ENCODE measurements around the gene ME3. TPM values are rescaled to one million over a fixed set of nuclear protein-coding genes. Genes with fewer than 3 reads are reported as not detected.
"Not testable (repeated sequence)": the region's sequence is repeated elsewhere in the genome, so short reads cannot be mapped to it uniquely, and the experiment has no call there.

ME3 gene
- total RNA-seq, 1 donor from 2014 or later = 110 TPM

GRCh38 chr11:86625544-86625943 is 46.9 kb downstream of the ME3 start:
- no peak for FAIRE-seq

GRCh38 chr11:86624366-86624765 is 48.0 kb downstream of the ME3 start:
- no peak for FAIRE-seq
- no peak for DNase-seq (ENCODE audit: low spot score in 2 of 2)

More at GRCh38 chr11:86625544-86625943, 46.9 kb downstream of the ME3 start:
- no peak for DNase-seq (ENCODE audit: low spot score in 2 of 2)

DNA sequence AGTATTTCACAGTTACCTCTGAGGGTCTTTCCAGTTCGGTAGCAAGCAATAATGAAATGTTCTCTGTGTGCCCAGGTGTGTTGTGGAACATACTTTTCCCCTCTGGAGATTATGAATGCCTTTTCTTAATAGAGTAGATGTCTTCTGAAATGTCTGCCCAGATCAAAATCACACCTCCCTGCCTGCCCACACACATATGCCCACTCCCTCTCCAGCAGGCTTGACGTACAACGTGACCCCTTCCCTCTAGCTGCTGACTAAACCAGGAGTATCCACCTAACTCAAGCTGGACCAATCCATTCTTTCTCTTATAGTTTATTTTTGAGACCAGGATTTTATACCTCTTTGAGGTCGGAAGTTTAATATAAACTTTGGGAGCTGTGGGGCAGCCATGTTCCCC is 48.7 kb downstream of the ME3 start:
- no peak for FAIRE-seq

GRCh38 chr11:86623041-86623621 is 49.3 kb downstream of the ME3 start:
- DNase-seq (ENCODE audit: low spot score in 2 of 2) (no peak), FAIRE-seq (no peak)

More for the DNA sequence above, 48.7 kb downstream of the ME3 start:
- no peak for DNase-seq (ENCODE audit: low spot score in 2 of 2)

DNA sequence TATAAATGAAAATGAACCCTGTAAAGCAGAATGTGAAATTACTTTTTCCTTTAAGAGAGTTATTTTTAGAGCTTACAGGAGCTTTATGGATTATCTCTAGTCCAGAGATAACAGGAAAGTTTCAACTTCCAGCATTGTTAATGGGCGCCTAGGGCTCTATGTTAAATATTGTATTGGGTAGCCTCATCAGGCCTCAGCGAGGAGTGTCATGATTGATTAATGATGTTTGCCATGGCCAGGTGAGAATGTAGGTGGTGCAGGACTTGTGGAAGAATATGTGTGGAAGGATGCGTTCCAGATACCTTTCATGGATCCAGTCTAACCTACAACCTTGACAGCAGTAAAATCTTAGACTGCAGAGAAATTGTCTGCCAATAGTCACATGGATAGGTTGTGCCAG is 50.6 kb downstream of the ME3 start:
- FAIRE-seq = no peak

DNA sequence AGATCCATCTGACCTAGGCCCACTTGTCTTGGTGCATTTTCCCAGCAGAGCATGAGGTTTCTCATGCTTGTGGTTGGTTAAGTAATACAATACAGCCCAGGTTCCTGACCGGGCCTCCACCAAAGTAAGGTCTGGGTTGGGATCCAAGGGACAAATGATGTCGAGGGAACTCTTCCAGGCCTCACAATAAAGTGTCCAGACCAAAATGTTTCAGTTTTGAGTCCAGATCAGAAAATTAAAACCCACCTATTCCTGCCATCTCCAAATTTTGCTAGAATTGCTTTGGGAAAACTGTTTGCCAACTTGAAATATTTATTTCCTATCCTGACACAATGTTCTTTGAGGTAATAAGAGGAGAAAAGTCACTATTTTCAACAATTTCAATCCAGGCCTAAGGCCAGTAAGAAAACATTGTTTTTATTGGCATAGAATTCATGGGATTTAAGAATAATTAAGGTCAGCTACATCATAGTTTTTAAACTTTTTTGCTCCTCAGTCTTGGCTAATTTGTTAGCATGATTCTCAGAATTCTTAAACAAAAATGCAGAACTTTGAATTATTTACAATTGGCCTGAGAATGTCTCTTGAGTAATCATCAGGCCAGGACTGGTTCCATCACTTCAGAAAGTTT is 51.4 kb downstream of the ME3 start:
- no peak for FAIRE-seq
- no peak for DNase-seq (ENCODE audit: low spot score in 2 of 2)

More for the DNA sequence above, 50.6 kb downstream of the ME3 start:
- DNase-seq (ENCODE audit: low spot score in 2 of 2) = no peak

DNA sequence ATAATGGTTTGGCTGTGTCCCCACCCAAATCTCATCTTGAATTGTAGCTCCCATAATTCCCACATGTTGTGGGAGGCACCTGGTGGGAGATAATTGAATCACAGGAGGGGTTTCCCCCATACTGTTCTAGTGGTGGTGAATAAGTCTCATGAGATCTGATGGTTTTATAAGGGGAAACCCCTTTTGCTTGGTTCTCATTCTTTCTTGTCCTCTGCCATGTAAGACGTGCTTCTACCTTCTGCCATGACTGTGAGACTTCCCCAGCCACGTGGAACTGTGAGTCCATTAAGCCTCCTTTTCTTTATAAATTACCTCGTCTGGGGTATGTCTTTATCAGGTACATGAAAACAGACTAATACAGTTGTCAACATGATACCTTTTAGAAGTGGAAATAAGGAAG is 53.0 kb downstream of the ME3 start:
- not testable (repeated sequence) for DNase-seq (ENCODE audit: low spot score in 2 of 2); FAIRE-seq

DNA sequence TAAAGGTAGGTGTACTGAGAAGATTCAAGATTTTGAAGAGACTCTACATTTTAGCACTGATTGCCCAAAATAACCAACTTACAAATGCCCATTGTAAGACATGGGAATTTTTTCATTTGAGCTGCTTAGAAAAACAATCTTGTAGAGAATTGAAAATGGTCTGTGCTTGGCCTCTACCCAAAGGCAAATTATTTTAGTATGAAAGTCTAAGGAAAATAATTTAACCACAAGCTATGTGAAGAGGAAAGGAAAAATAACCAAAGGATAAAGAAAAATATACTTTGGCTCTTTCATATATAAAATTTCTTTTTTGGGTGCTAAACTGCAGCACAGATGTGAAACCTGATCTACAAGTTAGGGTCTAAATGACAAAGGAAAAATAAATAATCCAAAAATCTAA is 54.9 kb downstream of the ME3 start:
- FAIRE-seq (no peak), DNase-seq (ENCODE audit: low spot score in 2 of 2) (no peak)

GRCh38 chr11:86615487-86615886 is 56.9 kb downstream of the ME3 start:
- FAIRE-seq = no peak

GRCh38 chr11:86610559-86611341 is 61.7 kb downstream of the ME3 start:
- FAIRE-seq (no peak), DNase-seq (ENCODE audit: low spot score in 2 of 2) (no peak)

More at GRCh38 chr11:86615487-86615886, 56.9 kb downstream of the ME3 start:
- DNase-seq (ENCODE audit: low spot score in 2 of 2) = no peak

DNA sequence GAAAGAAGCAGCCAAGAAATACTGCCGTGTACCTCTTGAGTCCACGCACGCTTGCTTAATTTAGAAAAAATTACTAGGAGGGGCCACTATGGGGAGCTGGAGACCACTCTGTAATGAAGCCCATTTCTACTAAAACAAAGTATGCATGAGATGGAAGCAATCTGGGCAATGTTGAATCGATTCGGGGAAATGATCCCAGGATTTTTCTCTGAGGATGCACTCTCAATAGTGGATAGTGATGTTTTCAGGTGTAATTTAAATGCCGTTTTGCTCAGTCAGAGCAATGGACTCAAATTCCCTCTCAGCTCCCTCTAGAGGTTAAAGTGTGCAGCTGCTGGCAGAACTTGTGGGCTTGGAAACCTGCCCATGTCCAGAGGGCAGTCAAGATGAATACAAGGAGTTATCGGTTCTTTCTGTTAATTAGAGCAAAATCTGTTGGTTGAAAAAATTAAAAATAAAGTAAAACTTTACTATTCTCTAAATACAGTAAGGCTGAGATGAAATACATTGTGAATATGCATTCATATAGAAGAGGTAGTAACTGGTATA is 64.1 kb downstream of the ME3 start:
- no peak for FAIRE-seq

GRCh38 chr11:86606836-86607481 is 65.5 kb downstream of the ME3 start:
- DNase-seq (ENCODE audit: low spot score in 2 of 2) (no peak), FAIRE-seq (no peak)

More for the DNA sequence above, 64.1 kb downstream of the ME3 start:
- peak in 1 of 2 donors; percentile 28 for DNase-seq (ENCODE audit: low spot score in 2 of 2)

GRCh38 chr11:86606270-86606835 is 66.1 kb downstream of the ME3 start:
- no peak for FAIRE-seq
- no peak for DNase-seq (ENCODE audit: low spot score in 2 of 2)

- no peak for FAIRE-seq
Observed at GRCh38 chr11:86596861-86597586, 75.4 kb downstream of the ME3 start.

DNA sequence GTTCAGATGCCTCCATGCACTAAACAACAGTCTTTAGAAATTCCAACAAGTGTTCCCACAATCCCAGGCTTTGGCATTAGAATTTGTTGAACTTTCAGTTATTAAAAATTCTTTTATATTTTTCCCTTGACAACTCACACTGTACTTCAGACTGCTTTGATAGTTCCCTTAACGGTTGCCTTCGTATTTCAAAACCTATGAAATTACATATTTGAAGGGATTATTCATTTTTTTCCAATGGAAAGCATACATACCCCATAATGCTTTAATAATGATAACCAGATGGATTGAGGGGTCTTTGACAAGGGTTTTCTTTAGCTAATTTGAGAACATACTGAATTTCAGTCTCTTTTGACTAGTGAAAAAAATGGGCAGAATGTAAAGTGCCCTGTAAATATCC is 76.5 kb downstream of the ME3 start:
- no peak for DNase-seq (ENCODE audit: low spot score in 2 of 2)
- no peak for FAIRE-seq

More at GRCh38 chr11:86596861-86597586, 75.4 kb downstream of the ME3 start:
- DNase-seq (ENCODE audit: low spot score in 2 of 2) = no peak

- FAIRE-seq = no peak
- DNase-seq (ENCODE audit: low spot score in 2 of 2) = no peak
Observed at GRCh38 chr11:86595451-86595850, 77.0 kb downstream of the ME3 start.

DNA sequence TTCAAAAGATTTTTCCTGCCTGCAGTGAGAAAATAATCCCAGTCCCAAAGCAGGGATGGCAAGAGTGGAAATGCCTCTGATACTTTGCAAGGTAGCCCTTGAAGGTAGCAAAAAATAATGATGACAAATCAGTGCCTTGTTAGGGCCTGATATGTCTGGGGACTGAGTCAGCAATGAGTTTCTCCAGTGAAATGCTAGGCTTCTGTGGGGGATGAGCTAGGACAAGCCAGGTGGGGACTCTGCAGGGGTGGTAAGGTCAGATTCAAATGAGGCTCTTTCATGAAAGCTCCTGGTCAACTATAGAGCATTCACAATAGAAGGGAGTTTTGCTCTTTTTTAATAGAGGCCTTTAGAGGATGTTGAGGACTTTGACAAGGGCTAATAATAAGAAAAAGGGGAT is 77.7 kb downstream of the ME3 start:
- DNase-seq (ENCODE audit: low spot score in 2 of 2) (no peak), FAIRE-seq (no peak)

- FAIRE-seq (no peak), DNase-seq (ENCODE audit: low spot score in 2 of 2) (no peak)
Observed at GRCh38 chr11:86593833-86594232, 78.6 kb downstream of the ME3 start.

- FAIRE-seq = no peak
Observed at GRCh38 chr11:86592659-86593451, 79.6 kb downstream of the ME3 start.

More at GRCh38 chr11:86592659-86593451, 79.6 kb downstream of the ME3 start:
- DNase-seq (ENCODE audit: low spot score in 2 of 2) = no peak

Measured in frontal cortex (tissue), 4 donors.